GM08714 (cell line): ENCODE data around the gene PSMF1.

Experiments
- H3K4me3 ChIP-seq: fragments of 200-500 bp; sonication (Bioruptor generic); 2 replicates; pipeline ENCODE4 v1.5.1; 2014; ENCODE audit warnings: mild to moderate bottlenecking, low read length, inconsistent platforms
- ZNF274 ChIP-seq: IDR thresholded peaks from 2 replicates; pipeline ENCODE4 v1.6.1; 2012; ENCODE audit warnings: mild to moderate bottlenecking, low read depth, low read length

The PSMF1 gene

DNA sequence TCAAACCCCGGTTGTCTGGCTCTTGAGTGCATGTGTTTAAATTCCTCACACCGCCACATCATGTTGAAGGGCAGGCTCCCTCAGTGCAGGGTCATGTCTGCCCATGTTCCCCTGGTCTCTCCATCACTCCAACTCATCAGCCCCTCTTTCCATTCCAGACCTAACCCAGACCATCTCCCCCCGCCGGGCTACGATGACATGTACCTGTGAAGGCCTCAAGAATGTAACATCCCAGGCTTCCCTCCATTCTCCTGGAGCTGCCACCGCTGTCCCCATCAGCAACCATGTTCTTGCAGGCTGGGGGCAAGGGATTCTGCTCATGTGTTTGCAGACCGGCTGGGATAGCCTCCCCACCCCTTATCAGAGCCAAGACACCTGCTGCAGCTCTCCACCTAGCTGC, 46.5 kb downstream of the PSMF1 start:
- H3K4me3 ChIP-seq = no peak overlapping the region
- no peak for TF ChIP-seq ZNF274

GRCh38 chr20:1165521-1165920, 47.1 kb downstream of the PSMF1 start:
- no peak overlapping the region for H3K4me3 ChIP-seq
- no peak for TF ChIP-seq ZNF274

DNA sequence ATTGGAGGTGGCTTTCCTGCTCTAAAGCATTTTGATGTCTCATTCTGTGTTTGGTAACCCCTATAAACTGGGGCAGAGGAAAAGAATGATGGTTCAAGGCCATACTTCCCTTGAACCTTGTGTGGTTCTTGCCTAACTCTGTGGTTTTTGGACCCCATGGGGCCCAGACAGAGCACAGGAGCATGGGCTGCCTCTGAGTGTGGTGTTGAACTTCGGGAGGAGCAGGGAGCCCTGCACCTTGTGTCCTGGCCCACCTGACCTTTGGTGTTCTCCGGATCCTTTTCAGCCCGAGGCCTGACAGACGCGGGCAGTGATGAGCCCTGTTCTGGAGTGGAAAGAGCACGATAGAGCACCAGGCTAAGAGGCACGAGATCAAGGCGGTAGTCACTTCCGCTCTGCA, 47.5 kb downstream of the PSMF1 start:
- no peak for TF ChIP-seq ZNF274
- H3K4me3 ChIP-seq = no peak overlapping the region

DNA sequence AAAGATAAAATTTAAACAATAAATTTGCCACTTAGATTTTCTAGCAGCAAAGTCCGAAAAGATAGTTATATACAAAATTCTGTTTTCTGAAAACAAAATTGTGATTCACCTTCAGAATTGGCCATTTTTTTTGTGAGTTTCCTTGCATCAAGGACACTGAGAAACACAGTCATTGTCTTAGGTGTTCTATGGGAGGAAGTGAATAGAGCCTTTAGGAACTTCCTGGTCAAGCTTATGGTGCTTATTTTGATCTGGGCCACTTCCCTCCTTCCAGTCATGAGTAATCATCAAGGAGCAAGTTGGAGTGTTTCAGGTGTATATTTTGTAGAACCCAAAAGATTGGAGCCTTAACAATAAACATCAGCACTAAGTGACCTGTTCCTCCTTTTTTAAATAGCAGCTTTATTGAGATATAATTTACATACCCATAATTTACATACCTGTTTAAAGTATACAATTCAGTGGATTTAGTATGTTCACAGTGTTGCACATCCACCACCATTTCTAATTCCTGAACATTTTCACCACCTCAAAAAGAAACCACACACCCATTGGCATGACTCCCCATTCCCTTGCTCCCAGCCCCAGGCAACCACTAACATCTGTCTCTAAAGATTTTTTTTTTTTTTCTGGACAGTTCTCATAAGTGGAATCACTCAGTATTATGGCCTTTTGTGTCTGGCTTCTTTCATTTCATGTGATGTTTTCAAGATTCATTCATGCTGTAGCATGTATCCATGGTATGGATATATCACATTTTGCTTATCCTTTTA, 48.7 kb downstream of the PSMF1 start:
- H3K4me3 ChIP-seq = no peak overlapping the region
- no peak for TF ChIP-seq ZNF274

DNA sequence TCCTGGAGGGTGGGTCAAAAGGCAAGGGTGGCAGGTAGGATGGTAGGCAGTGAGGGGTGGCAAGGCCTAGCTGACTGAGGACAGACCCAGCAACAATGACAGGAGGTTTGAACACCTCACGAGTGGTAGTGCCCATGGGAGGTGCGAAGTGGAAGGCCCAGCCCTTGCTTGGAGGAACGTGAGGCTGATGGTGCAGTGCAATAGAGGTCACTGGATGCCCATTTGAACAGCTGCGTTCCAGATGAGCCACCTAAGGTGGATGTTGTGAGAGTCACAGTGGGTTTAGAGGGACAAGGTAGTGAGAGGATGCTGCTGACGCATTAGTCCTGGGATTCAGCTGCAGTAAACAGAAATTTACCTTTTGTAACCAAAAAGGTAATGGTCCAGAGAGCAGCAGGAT, 50.8 kb downstream of the PSMF1 start:
- no peak overlapping the region for H3K4me3 ChIP-seq
- TF ChIP-seq ZNF274 = no peak

GRCh38 chr20:1171461-1172093, 53.2 kb downstream of the PSMF1 start:
- no peak overlapping the region for H3K4me3 ChIP-seq
- TF ChIP-seq ZNF274 = no peak

- no peak for TF ChIP-seq ZNF274
- H3K4me3 ChIP-seq = no peak overlapping the region
Measured at GRCh38 chr20:1173698-1174097, 55.3 kb downstream of the PSMF1 start.

GRCh38 chr20:1174787-1175186, 56.4 kb downstream of the PSMF1 start:
- no peak for TF ChIP-seq ZNF274

DNA sequence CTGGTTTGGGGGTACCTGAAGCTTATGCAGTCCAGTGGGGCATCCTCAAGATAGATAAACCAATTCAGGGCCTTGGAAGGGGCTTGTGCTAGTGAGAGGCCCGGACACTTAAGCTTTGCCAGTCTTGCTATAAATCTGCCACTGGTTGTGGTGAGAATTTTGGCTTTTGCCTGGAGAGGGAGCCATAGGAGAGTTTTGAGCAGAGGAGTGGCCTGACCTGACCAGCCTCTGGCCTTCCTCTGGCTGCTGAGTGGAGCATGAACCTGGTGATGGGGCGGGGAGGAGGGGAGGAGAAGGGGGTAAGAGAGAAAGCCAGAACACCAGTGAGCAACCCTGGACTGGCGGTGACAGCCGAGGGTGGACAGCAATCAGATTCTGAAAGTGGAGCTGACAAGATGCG, 59.3 kb downstream of the PSMF1 start:
- H3K4me3 ChIP-seq = no peak overlapping the region
- no peak for TF ChIP-seq ZNF274

More at GRCh38 chr20:1174787-1175186, 56.4 kb downstream of the PSMF1 start:
- H3K4me3 ChIP-seq = no peak overlapping the region

DNA sequence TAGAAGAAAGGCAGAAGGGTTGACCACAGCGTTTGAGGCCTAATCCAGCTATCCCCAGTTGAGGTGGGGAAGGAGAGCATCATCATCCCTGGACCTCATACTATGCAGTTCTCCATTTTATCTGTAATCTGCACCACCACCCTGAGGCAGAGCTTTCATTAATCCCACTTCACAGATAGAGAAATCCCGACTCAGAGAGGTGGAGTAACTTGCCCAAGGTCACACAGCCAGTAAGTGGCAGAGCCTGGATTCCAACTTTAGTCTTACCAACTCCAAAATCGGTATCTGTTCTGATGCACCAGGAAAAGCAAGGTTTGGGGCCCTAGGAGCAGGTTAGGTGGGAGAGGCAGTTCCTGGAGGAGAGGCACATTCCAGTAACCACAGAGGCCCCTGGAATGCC, 59.7 kb downstream of the PSMF1 start:
- H3K4me3 ChIP-seq = no peak overlapping the region
- TF ChIP-seq ZNF274 = no peak

GRCh38 chr20:1178623-1179022, 60.2 kb downstream of the PSMF1 start:
- H3K4me3 ChIP-seq = no peak overlapping the region
- no peak for TF ChIP-seq ZNF274

DNA sequence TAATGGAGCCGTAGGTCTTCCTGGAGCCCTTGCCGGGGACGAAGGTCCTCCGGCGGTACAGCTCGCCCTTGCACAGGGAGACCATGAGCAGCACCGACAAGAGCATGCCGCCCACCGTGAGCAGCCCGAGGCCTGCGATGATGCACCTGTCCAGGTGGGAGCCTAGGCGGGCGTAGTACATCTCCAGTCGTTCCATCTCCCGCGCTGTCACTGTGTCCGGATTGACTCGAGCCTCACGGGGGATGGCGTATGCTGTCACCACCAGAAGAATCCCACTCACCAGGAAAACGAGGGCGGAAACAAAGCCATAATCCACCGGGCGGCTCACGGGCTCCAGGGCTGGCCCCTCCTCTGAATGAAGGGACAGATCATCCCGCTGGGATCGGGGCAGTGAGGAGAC, 62.5 kb downstream of the PSMF1 start:
- no peak overlapping the region for H3K4me3 ChIP-seq
- no peak for TF ChIP-seq ZNF274

- no peak for TF ChIP-seq ZNF274
- no peak overlapping the region for H3K4me3 ChIP-seq
Measured at GRCh38 chr20:1182106-1182505, 63.7 kb downstream of the PSMF1 start.

GRCh38 chr20:1183153-1183552, 64.8 kb downstream of the PSMF1 start:
- no peak overlapping the region for H3K4me3 ChIP-seq
- TF ChIP-seq ZNF274 = no peak

GRCh38 chr20:1184260-1184637, 65.8 kb downstream of the PSMF1 start:
- H3K4me3 ChIP-seq = no peak overlapping the region
- TF ChIP-seq ZNF274 = no peak
